Tibial nerve (tissue), 4 donors: ENCODE data around the gene KLHL24. TPM values are rescaled to one million over a fixed set of nuclear protein-coding genes. Genes with fewer than 3 reads are reported as not detected.
"Not testable (repeated sequence)": the region's sequence is repeated elsewhere in the genome, so short reads cannot be mapped to it uniquely, and the experiment has no call there.

Experiments
- DNase-seq, 2 donors: peaks; one replicate each; pipeline ENCODE4 v3.0.0-alpha.2; 2019; ENCODE audit warnings: low spot score in 2 of 2
- H3K27ac ChIP-seq, 4 donors: fragments of 200-600 bp; sonication (generic) in 3 of 4; one replicate each; pipeline ENCODE4 v1.5.1; 2017 to 2019; ENCODE audit warnings: mild to moderate bottlenecking in 1 of 4
- H3K27me3 ChIP-seq, 2 donors: fragments of 200-600 bp; sonication (generic) in 1 of 2; one replicate each; pipeline versions ENCODE4 v1.5.1 to v1.6.0; 2017 to 2019
- H3K36me3 ChIP-seq, 3 donors: fragments of 200-600 bp; sonication (generic); one replicate each; pipeline ENCODE4 v1.5.1; 2018 to 2019
- H3K4me1 ChIP-seq, 4 donors: fragments of 200-600 bp; sonication (generic) in 3 of 4; one replicate each; pipeline ENCODE4 v1.5.1; 2017 to 2019
- H3K4me3 ChIP-seq, 4 donors: fragments of 200-600 bp; sonication (generic) in 3 of 4; one replicate each; pipeline ENCODE4 v1.5.1; 2017 to 2019; ENCODE audit warnings: mild to moderate bottlenecking in 1 of 4, moderate library complexity in 1 of 4
- H3K9me3 ChIP-seq, 4 donors: fragments of 200-600 bp; sonication (generic) in 3 of 4; one replicate each; pipeline ENCODE4 v1.5.1; 2017 to 2019
- EP300 ChIP-seq, 2 donors: sonication (generic); formaldehyde crosslinking; IDR thresholded peaks; one replicate each; pipeline ENCODE4 v1.6.1; 2017; ENCODE audit warnings: antibody characterized with exemption in 2 of 2, mild to moderate bottlenecking in 1 of 2
- POLR2A ChIP-seq, 2 donors: fragments of 450-650 bp; IDR thresholded peaks; one replicate each; pipeline ENCODE4 v1.6.1; 2017; ENCODE audit warnings: antibody characterized with exemption in 2 of 2, mild to moderate bottlenecking in 2 of 2, moderate library complexity in 2 of 2
- WGBS, 2 donors: methylation state at CpG; one replicate each; pipeline ENCODE4 v1.1.5; 2018; 5-methylcytosine and 5-hydroxymethylcytosine counted together
- total RNA-seq, 4 donors: library from RNA; depleted of rRNA; stranded (reverse); fragments of >200 nt; gene quantifications; one replicate each; pipeline ENCODE4 v1.1.0, GENCODE V29; 2016
- TF ChIP-seq, protein P1 (sequence below), 5 experiments: fragments of 200-600 bp in 3 of 5; fragments of 450-650 bp in 2 of 5; sonication (generic) in 3 of 5; IDR thresholded peaks; one replicate each; pipeline ENCODE4 v1.5.1; 2016 to 2019; ENCODE audit warnings: antibody characterized with exemption in 5 of 5, mild to moderate bottlenecking in 3 of 5, moderate library complexity in 2 of 5

Gene KLHL24
- total RNA-seq, 4 donors from 2014 or later: 42.6 to 125 (median 92.5) TPM

DNA sequence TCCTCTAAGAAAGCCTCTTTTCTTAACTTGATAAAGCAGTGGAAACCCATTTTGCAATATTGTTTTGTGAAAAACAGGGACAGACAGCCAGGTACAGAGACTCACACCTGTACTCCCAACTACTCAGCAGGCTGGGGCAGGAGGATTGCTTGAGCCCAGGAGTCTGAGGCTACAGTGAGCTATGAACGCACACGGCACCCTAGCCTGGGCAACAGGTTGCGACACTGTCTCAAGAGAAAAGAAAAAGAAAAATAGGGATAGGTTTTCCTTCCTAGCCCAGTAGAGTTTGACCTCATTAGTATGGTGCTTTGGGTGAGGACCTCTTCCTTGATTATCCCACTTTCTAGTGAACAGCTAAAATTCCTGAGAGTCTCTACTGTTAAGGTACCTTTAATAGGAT, 44.6 kb downstream of the KLHL24 start:
- H3K36me3 ChIP-seq: peaks cover 0 to 53% (median 0%) of the 10 kb centered on the region in 3 donors

DNA sequence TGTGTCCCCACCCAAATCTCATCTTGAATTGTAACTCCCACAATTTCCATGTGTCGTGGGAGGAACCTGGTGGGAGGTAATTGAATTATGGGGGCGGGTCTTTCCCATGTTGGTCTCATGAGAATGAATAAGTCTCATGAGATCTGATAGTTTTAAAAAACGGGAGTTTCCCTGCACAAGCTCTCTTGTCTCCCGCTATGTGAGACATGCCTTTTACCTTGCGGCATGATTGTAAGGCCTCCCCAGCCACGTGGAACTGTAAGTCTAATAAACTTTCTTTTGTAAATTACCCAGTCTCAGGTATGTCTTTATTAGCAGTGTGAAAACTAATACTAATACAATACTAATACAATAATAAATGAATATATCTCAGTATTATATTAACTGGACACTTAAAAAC, 52.3 kb downstream of the KLHL24 start:
- TF ChIP-seq EP300 (IDR thresholded peaks at IDR 0.05) (no peak), POLR2A (IDR thresholded peaks at IDR 0.05) (no peak)
- TF ChIP-seq, protein P1, sequence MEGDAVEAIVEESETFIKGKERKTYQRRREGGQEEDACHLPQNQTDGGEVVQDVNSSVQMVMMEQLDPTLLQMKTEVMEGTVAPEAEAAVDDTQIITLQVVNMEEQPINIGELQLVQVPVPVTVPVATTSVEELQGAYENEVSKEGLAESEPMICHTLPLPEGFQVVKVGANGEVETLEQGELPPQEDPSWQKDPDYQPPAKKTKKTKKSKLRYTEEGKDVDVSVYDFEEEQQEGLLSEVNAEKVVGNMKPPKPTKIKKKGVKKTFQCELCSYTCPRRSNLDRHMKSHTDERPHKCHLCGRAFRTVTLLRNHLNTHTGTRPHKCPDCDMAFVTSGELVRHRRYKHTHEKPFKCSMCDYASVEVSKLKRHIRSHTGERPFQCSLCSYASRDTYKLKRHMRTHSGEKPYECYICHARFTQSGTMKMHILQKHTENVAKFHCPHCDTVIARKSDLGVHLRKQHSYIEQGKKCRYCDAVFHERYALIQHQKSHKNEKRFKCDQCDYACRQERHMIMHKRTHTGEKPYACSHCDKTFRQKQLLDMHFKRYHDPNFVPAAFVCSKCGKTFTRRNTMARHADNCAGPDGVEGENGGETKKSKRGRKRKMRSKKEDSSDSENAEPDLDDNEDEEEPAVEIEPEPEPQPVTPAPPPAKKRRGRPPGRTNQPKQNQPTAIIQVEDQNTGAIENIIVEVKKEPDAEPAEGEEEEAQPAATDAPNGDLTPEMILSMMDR (IDR thresholded peaks at IDR 0.05): no peak
- Histone ChIP-seq H3K36me3 (peaks cover 0 to 5% (median 0%) of the 10 kb centered on the region in 3 donors), H3K4me3 (no peak overlapping the region), H3K4me1 (no peaks in the 10 kb centered on the region), H3K9me3 (no peaks in the 10 kb centered on the region), H3K27me3 (no peaks in the 10 kb centered on the region), H3K27ac (no peak overlapping the region)
- 85 to 89% methylated on average over 6 of the region's 6 CpGs for WGBS, 2 donors
- no peak for DNase-seq

More for the DNA sequence above, 44.6 kb downstream of the KLHL24 start:
- Histone ChIP-seq H3K27ac (no peak overlapping the region), H3K4me1 (no peaks in the 10 kb centered on the region), H3K9me3 (no peaks in the 10 kb centered on the region), H3K27me3 (no peaks in the 10 kb centered on the region), H3K4me3 (no peak overlapping the region)
- WGBS, 2 donors: 93 to 95% methylated on average over 3 of the region's 3 CpGs
- DNase-seq: no peak
- no peak for TF ChIP-seq EP300 (IDR thresholded peaks at IDR 0.05)
- TF ChIP-seq, protein P1 (IDR thresholded peaks at IDR 0.05): no peak
- TF ChIP-seq POLR2A (IDR thresholded peaks at IDR 0.05): no peak

DNA sequence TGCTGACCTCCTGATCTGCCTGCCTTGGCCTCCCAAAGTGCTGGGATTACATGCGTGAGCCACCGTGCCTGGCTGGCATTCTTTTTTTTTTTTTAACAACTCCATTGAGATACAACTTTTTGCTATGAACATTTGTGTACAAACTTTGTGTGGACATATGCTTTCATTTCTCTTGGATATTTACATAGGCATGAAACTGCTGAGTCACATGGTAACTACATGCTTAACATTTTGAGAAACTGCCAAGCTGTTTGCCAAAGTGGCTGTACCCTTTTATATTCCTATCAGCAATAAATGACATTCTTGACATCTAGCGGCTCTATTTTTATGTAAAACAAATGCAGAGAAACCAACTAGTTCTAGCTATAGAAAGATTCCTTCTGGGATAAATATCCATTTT, 53.5 kb downstream of the KLHL24 start:
- Histone ChIP-seq H3K36me3 (no peaks in the 10 kb centered on the region), H3K4me1 (no peaks in the 10 kb centered on the region), H3K27ac (no peak overlapping the region), H3K27me3 (no peaks in the 10 kb centered on the region), H3K9me3 (no peaks in the 10 kb centered on the region), H3K4me3 (no peak overlapping the region)
- 53 to 56% methylated on average over 3 of the region's 3 CpGs for WGBS, 2 donors
- DNase-seq: no peak
- TF ChIP-seq POLR2A (IDR thresholded peaks at IDR 0.05): no peak
- TF ChIP-seq, protein P1 (IDR thresholded peaks at IDR 0.05): no peak
- TF ChIP-seq EP300 (IDR thresholded peaks at IDR 0.05): no peak

DNA sequence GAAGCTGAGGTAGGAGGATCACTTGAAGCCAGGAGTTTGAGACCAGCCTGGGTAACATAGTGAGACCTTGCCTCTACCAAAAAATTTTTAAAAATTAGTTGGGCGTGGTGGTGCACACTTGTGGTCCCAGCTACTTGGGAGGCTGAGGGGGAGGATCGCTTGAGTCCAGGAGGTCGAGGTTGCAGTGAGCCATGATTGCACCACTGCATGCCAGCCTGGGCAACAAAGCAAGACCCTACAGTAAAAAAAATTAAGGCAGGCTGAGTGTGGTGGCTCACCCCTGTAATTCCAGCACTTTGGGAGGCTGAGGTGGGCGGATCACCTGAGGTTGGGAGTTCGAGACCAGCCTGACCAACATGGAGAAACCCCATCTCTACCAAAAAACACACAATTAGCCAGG, 54.2 kb downstream of the KLHL24 start:
- not testable (repeated sequence) for H3K36me3 ChIP-seq, H3K4me1 ChIP-seq, H3K9me3 ChIP-seq, H3K27ac ChIP-seq, H3K27me3 ChIP-seq, DNase-seq, H3K4me3 ChIP-seq
- WGBS, 2 donors: 96 to 98% methylated on average over 5 of the region's 5 CpGs

DNA sequence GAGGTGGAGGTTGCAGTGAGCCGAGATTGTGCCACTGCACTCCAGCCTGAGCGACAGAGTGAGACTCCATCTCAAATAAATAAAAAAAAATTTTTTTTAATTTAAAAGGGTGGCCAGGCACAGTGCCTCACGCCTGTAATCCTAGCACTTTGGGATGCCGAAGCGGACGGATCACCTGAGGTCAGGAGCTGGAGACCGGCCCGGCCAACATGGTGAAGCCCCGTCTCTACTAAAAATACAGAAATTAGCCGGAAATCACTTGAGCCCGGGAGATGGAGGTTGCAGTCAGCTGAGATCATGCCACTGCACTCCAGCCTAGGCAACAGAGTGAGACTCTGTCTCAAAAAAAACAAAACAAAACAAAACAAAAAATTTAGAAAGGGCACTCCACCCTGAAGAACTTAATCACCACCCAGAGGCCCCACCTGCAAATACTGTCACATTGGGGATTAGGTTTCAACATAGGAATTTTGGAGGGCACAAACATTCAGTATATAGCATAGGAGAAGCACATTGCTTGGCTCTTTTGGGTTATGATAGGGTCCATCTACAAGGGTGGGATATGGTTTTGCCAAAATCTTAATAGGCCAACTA, 55.1 kb downstream of the KLHL24 start:
- Histone ChIP-seq H3K27me3 (no peaks in the 10 kb centered on the region), H3K27ac (no peak overlapping the region), H3K4me3 (no peak overlapping the region), H3K4me1 (no peaks in the 10 kb centered on the region), H3K9me3 (no peaks in the 10 kb centered on the region), H3K36me3 (no peaks in the 10 kb centered on the region)
- TF ChIP-seq, protein P1 (IDR thresholded peaks at IDR 0.05): no peak
- TF ChIP-seq EP300 (IDR thresholded peaks at IDR 0.05) (no peak), POLR2A (IDR thresholded peaks at IDR 0.05) (no peak)
- no peak for DNase-seq
- 95 to 96% methylated on average over 11 of the region's 11 CpGs for WGBS, 2 donors

DNA sequence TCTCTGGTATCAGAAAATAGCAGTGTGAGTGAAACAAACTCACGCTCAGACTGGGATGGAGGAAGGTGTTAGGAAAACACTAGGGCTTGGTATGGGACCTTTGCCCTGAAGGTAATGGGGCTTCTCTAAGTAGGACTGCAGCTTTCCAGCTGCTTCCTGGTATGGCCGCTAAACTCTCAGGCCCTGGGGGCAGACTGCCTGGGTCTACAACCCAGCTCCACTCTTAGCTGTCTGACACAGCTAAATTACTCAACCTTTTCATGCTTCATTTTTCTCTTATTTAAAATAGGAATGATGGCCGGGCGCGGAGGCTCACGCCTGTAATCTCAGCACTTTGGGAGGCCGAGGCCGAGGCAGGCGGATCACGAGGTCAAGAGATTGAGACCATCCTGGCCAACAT, 57.0 kb downstream of the KLHL24 start:
- Histone ChIP-seq H3K36me3 (no peaks in the 10 kb centered on the region), H3K27me3 (no peaks in the 10 kb centered on the region), H3K9me3 (no peaks in the 10 kb centered on the region), H3K27ac (no peak overlapping the region), H3K4me1 (peaks cover 0 to 4% (median 0%) of the 10 kb centered on the region in 4 donors), H3K4me3 (no peak overlapping the region)
- 90 to 93% methylated on average over 10 of the region's 10 CpGs for WGBS, 2 donors
- no peak for DNase-seq
- TF ChIP-seq, protein P1 (IDR thresholded peaks at IDR 0.05): no peak
- TF ChIP-seq POLR2A (IDR thresholded peaks at IDR 0.05) (no peak), EP300 (IDR thresholded peaks at IDR 0.05) (no peak)
